ENCODE measurements around the gene CIBAR2. TPM values are rescaled to one million over a fixed set of nuclear protein-coding genes. Genes with fewer than 3 reads are reported as not detected.

CIBAR2 gene
- polyA plus RNA-seq (ENCODE audit: insufficient read length in 3 of 3), result under 1 TPM; 0.22 to 0.50 (median 0.36) TPM
- long read RNA-seq, donor 1, result 0 reads
- long read RNA-seq, donor 2, result 0 reads
- long read RNA-seq, donor 3, result 0 reads
- long read RNA-seq, donor 4, result 0 reads
- long read RNA-seq, donor 5, result 0 reads
- long read RNA-seq, donor 6, result 0 reads
- long read RNA-seq, donor 7, result 0 reads
- long read RNA-seq, donor 8, result 0 reads
- long read RNA-seq, donor 9, result 0 reads
- long read RNA-seq, donor 10, result 0 reads
- long read RNA-seq, donor 11, result 0 reads
- long read RNA-seq, donor 12, result 0 reads
- long read RNA-seq, donor 13, result 0 reads
- long read RNA-seq, donor 14, result 0 reads
- long read RNA-seq, donor 15, result 0 reads
- long read RNA-seq, donor 16, result 0 reads

GRCh38 chr16:85112364-85112763 is at the start of gene CIBAR2:
Gene CIBAR2, minus strand, starts transcription at chr16:85112472. Its CDS starts 120 bp downstream, at chr16:85112352.
- DNase-seq, result no peak

- DNase-seq, result no peak
Measured at GRCh38 chr16:85159179-85159980, 47.1 kb upstream of the CIBAR2 start.

- no peak for DNase-seq
Measured at GRCh38 chr16:85158743-85159178, 46.5 kb upstream of the CIBAR2 start.

GRCh38 chr16:85157813-85158742 is 45.8 kb upstream of the CIBAR2 start:
- no peak for DNase-seq

- DNase-seq, result no peak
Measured at GRCh38 chr16:85157372-85157771, 45.1 kb upstream of the CIBAR2 start.

- DNase-seq, result no peak
Measured at GRCh38 chr16:85156869-85157268, 44.6 kb upstream of the CIBAR2 start.

GRCh38 chr16:85156440-85156839 is 44.2 kb upstream of the CIBAR2 start:
- DNase-seq, result no peak

GRCh38 chr16:85153656-85154091 is 41.4 kb upstream of the CIBAR2 start:
- DNase-seq, result no peak

GRCh38 chr16:85153046-85153445 is 40.8 kb upstream of the CIBAR2 start:
- no peak for DNase-seq

GRCh38 chr16:85152414-85153030 is 40.2 kb upstream of the CIBAR2 start:
- no peak for DNase-seq

- DNase-seq, result no peak
Measured at GRCh38 chr16:85151603-85152413, 39.5 kb upstream of the CIBAR2 start.

- DNase-seq, result no peak
Measured at GRCh38 chr16:85151079-85151602, 38.9 kb upstream of the CIBAR2 start.

GRCh38 chr16:85150331-85150940 is 38.2 kb upstream of the CIBAR2 start:
- DNase-seq, result no peak

- DNase-seq, result no peak
Measured at GRCh38 chr16:85149776-85150175, 37.5 kb upstream of the CIBAR2 start.

GRCh38 chr16:85148931-85149330 is 36.7 kb upstream of the CIBAR2 start:
- no peak for DNase-seq

- no peak for DNase-seq
Measured at GRCh38 chr16:85146922-85147651, 34.8 kb upstream of the CIBAR2 start.

GRCh38 chr16:85146532-85146797 is 34.2 kb upstream of the CIBAR2 start:
- no peak for DNase-seq

GRCh38 chr16:85145734-85146531 is 33.7 kb upstream of the CIBAR2 start:
- DNase-seq, result no peak

GRCh38 chr16:85145188-85145587 is 32.9 kb upstream of the CIBAR2 start:
- no peak for DNase-seq
